RWPE2 (cell line): ENCODE data around the gene ZNF317.

Experiments used
- ATAC-seq: fragments of 200-7000 bp; cut with Tn5 transposase; 3 replicates; pipeline ENCODE4 v1.9.1; 2021; ENCODE audit warnings: low read depth
- DNase-seq: peaks from one replicate; pipeline ENCODE4 v3.0.0-alpha.2; 2020; ENCODE audit warnings: low spot score
- H3K27ac ChIP-seq: fragments of 450-650 bp; 2 replicates; pipeline ENCODE4 v1.5.1; 2017; ENCODE audit warnings: mild to moderate bottlenecking; ENCODE audit not compliant: poor library complexity, severe bottlenecking
- H3K27me3 ChIP-seq: fragments of 250-450 bp; sonication (Bioruptor Pico); 2 replicates; pipeline ENCODE4 v1.5.1; 2021; ENCODE audit warnings: mild to moderate bottlenecking, moderate library complexity; ENCODE audit not compliant: insufficient read depth, poor library complexity, severe bottlenecking
- H3K36me3 ChIP-seq: fragments of 250-450 bp; sonication (Bioruptor Pico); 2 replicates; pipeline ENCODE4 v1.5.1; 2020; ENCODE audit warnings: low read depth, mild to moderate bottlenecking, moderate library complexity
- H3K4me1 ChIP-seq: fragments of 250-450 bp; sonication (Bioruptor Pico); 2 replicates; pipeline ENCODE4 v1.5.1; 2021; ENCODE audit warnings: mild to moderate bottlenecking, moderate library complexity; ENCODE audit not compliant: insufficient read depth, poor library complexity, severe bottlenecking
- H3K4me3 ChIP-seq: fragments of 250-450 bp; sonication (Bioruptor Pico); 2 replicates; pipeline ENCODE4 v1.5.1; 2021; ENCODE audit warnings: mild to moderate bottlenecking, moderate library complexity; ENCODE audit not compliant: severe bottlenecking
- H3K9me3 ChIP-seq: fragments of 250-450 bp; sonication (Bioruptor Pico); 2 replicates; pipeline ENCODE4 v1.5.1; 2021; ENCODE audit warnings: mild to moderate bottlenecking, moderate library complexity; ENCODE audit not compliant: severe bottlenecking
- CTCF ChIP-seq: fragments of 450-650 bp; IDR thresholded peaks from one replicate; pipeline ENCODE4 v1.5.1; 2017; ENCODE audit warnings: mild to moderate bottlenecking, moderate library complexity; ENCODE audit not compliant: poor library complexity, severe bottlenecking

ZNF317 gene

GRCh38 chr19:9151367-9151766, 11.2 kb downstream of the ZNF317 start:
- Histone ChIP-seq H3K9me3 (peaks cover 23% of the 10 kb centered on the region), H3K36me3 (peaks cover 72% of the 10 kb centered on the region), H3K4me3 (no peak overlapping the region), H3K27me3 (no peaks in the 10 kb centered on the region), H3K4me1 (no peaks in the 10 kb centered on the region), H3K27ac (no peak overlapping the region)
- ATAC-seq (no peak), DNase-seq (no peak)
- TF ChIP-seq CTCF = no peak

DNA sequence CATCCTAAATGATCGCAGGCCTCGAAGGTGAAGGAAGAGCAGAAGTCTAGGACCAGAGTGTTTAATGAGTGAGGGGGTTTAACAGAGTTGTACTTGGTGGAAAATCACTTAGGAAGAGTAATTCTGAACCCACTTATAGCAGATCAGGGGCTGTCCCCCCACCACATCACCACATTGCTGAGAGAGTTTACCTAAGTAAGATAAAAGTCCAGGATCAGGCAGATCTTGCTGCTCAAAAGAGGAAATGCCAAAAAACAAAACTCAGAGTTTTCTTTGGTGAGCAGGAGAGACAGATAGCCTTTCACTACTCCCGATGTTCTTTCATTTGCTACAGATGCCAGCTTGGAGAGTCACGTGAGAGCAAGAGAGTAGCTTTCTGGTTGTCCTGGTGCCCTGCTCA, 15.4 kb downstream of the ZNF317 start:
- Histone ChIP-seq H3K27me3 (no peaks in the 10 kb centered on the region), H3K9me3 (peaks cover 20% of the 10 kb centered on the region), H3K4me3 (no peak overlapping the region), H3K27ac (no peak overlapping the region), H3K4me1 (no peaks in the 10 kb centered on the region), H3K36me3 (peaks cover 91% of the 10 kb centered on the region)
- no peak for TF ChIP-seq CTCF
- no peak for ATAC-seq
- no peak for DNase-seq

DNA sequence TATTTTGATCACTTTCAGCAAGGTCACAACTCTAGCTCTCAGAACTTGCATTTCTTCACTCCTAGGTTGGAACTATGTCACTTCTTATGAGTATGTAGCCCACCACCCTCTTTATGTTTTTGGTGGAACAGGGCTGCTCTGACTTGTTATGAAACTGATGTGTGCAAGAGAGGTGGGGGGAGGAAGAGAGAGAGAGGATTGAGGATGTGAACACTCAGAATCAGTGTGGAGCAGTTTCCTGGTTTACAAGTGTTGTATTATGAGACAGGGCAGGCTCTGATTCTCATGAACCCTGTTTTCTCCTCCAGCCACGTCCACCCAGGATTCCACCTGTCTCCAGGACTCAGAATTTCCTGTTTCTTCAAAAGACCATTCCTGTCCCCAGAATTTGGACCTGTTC, 16.1 kb downstream of the ZNF317 start:
- peaks cover 95% of the 10 kb centered on the region for H3K36me3 ChIP-seq
- DNase-seq (no peak), ATAC-seq (no peak)
- peaks cover 20% of the 10 kb centered on the region for H3K9me3 ChIP-seq
- no peaks in the 10 kb centered on the region for H3K27me3 ChIP-seq
- H3K4me3 ChIP-seq = no peak overlapping the region
- TF ChIP-seq CTCF = no peak
- H3K27ac ChIP-seq = no peak overlapping the region
- no peaks in the 10 kb centered on the region for H3K4me1 ChIP-seq

DNA sequence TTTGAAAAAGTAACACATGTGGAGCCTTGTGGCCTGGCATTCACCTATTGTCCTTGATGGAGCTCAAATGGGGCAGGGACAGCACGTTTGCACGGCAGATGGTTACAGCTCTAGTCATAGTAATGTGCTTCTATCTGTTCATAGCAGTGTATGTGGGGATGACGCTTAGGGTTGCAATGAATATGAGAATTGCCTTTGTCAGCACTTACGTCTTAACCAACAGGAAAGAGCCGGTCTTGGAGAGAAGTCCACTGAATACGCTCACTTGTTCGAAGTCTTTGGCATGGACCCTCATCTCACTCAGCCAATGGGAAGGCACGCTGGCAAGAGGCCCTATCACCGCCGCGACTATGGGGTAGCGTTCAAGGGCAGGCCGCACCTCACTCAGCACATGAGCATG, 19.7 kb downstream of the ZNF317 start:
- TF ChIP-seq CTCF = no peak
- DNase-seq = no peak
- Histone ChIP-seq H3K27me3 (no peaks in the 10 kb centered on the region), H3K4me1 (no peaks in the 10 kb centered on the region), H3K4me3 (no peak overlapping the region), H3K36me3 (peaks cover 97% of the 10 kb centered on the region), H3K9me3 (peaks cover 4% of the 10 kb centered on the region), H3K27ac (no peak overlapping the region)
- ATAC-seq = no peak

DNA sequence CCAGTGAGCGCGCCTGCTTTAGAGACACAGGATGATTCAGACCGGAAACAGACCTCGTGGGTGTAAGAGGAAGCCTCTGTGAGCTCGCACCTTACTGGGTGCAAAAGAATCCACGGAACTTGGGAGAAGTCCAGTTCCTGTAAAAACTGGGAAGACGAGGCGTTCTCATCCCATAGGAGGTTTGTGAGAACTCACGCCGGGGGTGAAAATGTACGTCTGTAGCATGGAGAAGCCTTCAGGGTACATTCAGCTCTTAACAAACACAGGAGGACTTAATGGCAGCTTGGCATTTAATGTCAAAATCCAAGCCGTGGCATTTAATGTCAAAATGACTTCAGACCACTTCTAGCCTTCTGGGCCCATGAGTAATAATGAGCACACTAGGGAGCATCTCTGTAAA, 21.2 kb downstream of the ZNF317 start:
- no peak overlapping the region for H3K4me3 ChIP-seq
- ATAC-seq (no peak), DNase-seq (no peak)
- no peaks in the 10 kb centered on the region for H3K4me1 ChIP-seq
- TF ChIP-seq CTCF = no peak
- H3K36me3 ChIP-seq = peaks cover 91% of the 10 kb centered on the region
- H3K9me3 ChIP-seq = peaks cover 3% of the 10 kb centered on the region
- H3K27me3 ChIP-seq = no peaks in the 10 kb centered on the region
- no peak overlapping the region for H3K27ac ChIP-seq
